Activated naive CD8-positive, alpha-beta T cell treated with anti-CD3 and anti-CD28 coated beads, Interleukin-2, amount 50 U/mL, for 24 hours (primary cell): ENCODE results near the gene AP1S3.
"Not testable (repeated sequence)": the region's sequence is repeated elsewhere in the genome, so short reads cannot be mapped to it uniquely, and the experiment has no call there.

ENCODE experiments used
- ATAC-seq: fragments of 150-1000 bp; cut with Tn5 transposase; one replicate; pipeline ENCODE4 v1.10.0; 2021
- DNase-seq: peaks from one replicate; pipeline ENCODE4 v3.0.0; 2021
- H3K27ac Mint-ChIP-seq: one replicate; pipeline ENCODE4 v1.8.0; 2021; ENCODE audit warnings: mild to moderate bottlenecking, mixed read lengths
- H3K27me3 Mint-ChIP-seq: one replicate; pipeline ENCODE4 v1.8.0; 2021; ENCODE audit warnings: mixed read lengths
- H3K36me3 Mint-ChIP-seq: one replicate; pipeline ENCODE4 v1.8.0; 2021; ENCODE audit warnings: low read depth, mixed read lengths
- H3K4me1 Mint-ChIP-seq: one replicate; pipeline ENCODE4 v1.8.0; 2021; ENCODE audit warnings: mixed read lengths
- H3K4me3 Mint-ChIP-seq: one replicate; pipeline ENCODE4 v1.8.0; 2021; ENCODE audit warnings: mild to moderate bottlenecking, moderate library complexity, mixed read lengths
- H3K9me3 Mint-ChIP-seq: one replicate; pipeline ENCODE4 v1.8.0; 2021; ENCODE audit warnings: mixed read lengths

AP1S3 gene

DNA sequence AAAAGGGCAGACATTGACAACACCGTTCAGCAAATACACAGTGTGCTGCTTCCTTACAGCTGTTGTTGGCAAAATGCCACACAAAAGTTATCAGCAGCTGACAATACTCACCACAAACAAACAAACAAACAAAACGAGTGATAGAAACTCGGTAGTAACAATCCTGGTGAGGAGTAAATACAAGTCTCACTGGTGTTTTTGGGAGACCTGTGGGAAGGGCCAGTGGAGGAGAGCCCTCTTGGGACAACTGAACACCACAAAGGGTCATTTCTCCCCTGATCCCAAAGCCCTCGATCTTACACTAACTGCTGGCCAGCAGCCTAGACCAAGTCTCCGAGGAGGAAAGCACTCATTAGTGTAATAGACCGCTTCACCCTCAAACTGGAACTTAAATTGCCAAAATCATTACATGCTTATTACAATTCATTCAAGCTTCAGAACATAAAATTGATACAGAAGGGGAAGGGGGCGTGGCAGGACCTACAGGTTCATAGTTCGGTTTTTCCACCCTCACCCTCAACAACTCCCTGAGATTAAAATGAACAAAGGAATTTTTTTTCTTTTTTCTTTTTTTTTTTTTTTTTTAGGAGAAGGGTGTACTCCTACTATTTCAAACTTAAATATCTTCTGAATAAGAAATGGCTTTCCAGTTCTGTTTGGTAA lies 5.0 kb downstream of the AP1S3 start:
- no peaks in the 10 kb centered on the region for H3K9me3 Mint-ChIP-seq
- H3K27ac Mint-ChIP-seq, result no peak overlapping the region
- no peak overlapping the region for H3K4me3 Mint-ChIP-seq
- DNase-seq (no peak), ATAC-seq (no peak)
- peaks cover 12% of the 10 kb centered on the region for H3K4me1 Mint-ChIP-seq
- H3K27me3 Mint-ChIP-seq, result peaks cover 9% of the 10 kb centered on the region
- peaks cover 3% of the 10 kb centered on the region for H3K36me3 Mint-ChIP-seq

DNA sequence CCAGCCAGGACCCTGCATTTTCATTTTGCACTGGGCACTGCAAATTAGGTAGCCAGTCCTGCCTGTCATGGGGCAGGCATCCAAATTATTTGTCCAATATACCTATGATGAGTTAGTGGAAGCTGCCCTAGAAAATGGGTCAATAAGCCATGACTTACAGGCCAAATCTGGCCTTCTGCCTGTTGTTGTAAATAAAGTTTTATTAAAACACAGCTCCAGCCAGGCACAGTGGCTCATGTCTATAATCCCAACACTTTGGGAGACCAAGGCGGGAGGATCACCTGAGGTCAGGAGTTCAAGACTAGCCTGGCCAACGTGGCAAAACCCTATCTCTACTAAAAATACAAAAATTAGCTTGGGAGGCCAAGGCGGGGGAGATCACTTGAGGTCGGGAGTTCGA lies 8.3 kb downstream of the AP1S3 start:
- peaks cover 6% of the 10 kb centered on the region for H3K36me3 Mint-ChIP-seq
- no peaks in the 10 kb centered on the region for H3K27me3 Mint-ChIP-seq

DNA sequence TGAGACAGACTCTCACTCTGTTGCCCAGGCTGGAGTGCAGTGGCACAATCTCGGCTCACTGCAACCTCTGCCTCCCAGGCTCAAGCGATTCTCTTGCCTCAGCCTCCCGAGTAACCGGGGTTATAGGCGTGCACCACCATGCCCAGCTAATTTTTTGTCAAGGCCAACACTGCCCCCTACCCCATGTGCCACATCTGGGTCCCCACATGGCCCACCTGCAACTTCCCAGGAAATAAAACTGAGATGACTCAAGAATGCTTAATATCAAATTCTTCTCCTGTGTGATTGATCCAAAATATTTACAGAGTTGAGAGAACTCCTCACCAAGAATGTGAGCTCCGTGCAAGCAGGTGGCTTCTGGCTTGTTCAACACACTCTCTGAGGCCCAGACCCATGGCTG lies 9.1 kb downstream of the AP1S3 start:
- DNase-seq (no peak), ATAC-seq (no peak)
- Mint-ChIP-seq H3K4me3 (no peak overlapping the region), H3K36me3 (peaks cover 3% of the 10 kb centered on the region), H3K9me3 (no peaks in the 10 kb centered on the region), H3K27me3 (no peaks in the 10 kb centered on the region), H3K27ac (no peak overlapping the region), H3K4me1 (peaks cover under 1% of the 10 kb centered on the region)

More for the DNA sequence above, 8.3 kb downstream of the AP1S3 start:
- H3K27ac Mint-ChIP-seq, result no peak overlapping the region
- H3K4me3 Mint-ChIP-seq, result no peak overlapping the region
- ATAC-seq (no peak), DNase-seq (no peak)
- no peaks in the 10 kb centered on the region for H3K4me1 Mint-ChIP-seq
- H3K9me3 Mint-ChIP-seq, result no peaks in the 10 kb centered on the region

DNA sequence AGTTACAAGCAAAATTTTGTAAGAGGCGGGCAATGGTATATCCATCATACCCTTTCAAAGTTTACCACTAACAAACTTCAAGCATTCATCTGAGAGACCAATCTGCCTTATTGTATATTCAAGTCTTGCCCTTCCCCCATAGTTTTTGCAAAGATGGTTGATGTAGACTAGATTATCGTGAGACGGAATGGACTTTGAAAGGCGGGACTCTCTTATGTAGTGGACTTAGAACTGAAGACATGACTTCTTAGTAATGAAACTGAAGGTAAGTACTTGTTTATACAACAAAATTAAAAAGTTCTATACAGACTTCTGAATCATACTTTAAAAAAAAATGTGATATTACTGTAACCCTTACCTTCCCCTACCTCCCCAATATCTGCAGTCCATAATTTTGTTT lies 10.4 kb downstream of the AP1S3 start:
- Mint-ChIP-seq H3K9me3 (no peaks in the 10 kb centered on the region), H3K36me3 (peaks cover 3% of the 10 kb centered on the region), H3K4me3 (no peak overlapping the region), H3K27ac (no peak overlapping the region), H3K4me1 (peaks cover 6% of the 10 kb centered on the region), H3K27me3 (no peaks in the 10 kb centered on the region)
- DNase-seq (no peak), ATAC-seq (no peak)

DNA sequence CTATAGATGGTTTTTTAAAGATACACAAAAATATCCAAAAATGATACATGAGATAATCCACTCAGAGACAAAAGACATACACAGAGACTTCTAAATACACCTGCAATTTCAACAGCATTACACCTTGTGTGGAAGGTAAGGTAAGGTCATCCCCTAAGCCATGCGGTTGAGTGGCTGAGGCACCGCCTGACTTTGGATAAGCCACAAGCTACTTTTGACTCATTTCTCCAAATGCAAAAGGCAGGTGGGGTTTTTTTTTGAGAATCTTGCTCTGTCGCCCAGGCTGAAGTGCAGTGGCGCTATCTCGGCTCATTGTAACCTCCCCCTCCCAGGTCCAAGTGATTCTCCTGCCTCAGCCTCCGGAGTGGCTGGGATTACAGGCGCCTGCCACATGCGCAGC lies 13.1 kb downstream of the AP1S3 start:
- Mint-ChIP-seq H3K27ac (no peak overlapping the region), H3K4me3 (no peak overlapping the region), H3K27me3 (no peaks in the 10 kb centered on the region), H3K9me3 (no peaks in the 10 kb centered on the region), H3K36me3 (peaks cover 3% of the 10 kb centered on the region), H3K4me1 (peaks cover 9% of the 10 kb centered on the region)
- no peak for DNase-seq
- ATAC-seq, result no peak

DNA sequence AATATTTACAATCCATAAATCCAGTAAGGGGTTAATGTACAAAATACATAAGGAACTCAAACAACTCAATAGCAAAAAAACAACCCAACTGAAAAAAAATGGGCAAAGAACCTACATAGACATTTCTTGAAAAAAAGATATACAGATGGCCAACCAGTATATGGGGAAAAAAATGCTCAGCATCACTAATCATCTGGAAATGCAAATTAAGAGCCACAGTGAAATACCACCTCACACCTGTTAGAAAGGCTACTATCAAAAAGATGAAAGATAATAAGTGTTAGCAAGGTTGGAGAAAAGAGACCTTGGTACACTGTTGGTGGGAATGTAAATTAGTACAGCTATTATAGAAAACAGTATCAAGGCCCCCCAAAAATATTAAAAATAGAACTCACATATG lies 14.6 kb downstream of the AP1S3 start:
- H3K27me3 Mint-ChIP-seq, result no peaks in the 10 kb centered on the region
- H3K27ac Mint-ChIP-seq, result no peak overlapping the region
- peaks cover 14% of the 10 kb centered on the region for H3K4me1 Mint-ChIP-seq
- H3K9me3 Mint-ChIP-seq, result no peaks in the 10 kb centered on the region
- DNase-seq (no peak), ATAC-seq (no peak)
- no peak overlapping the region for H3K4me3 Mint-ChIP-seq
- peaks cover 3% of the 10 kb centered on the region for H3K36me3 Mint-ChIP-seq

DNA sequence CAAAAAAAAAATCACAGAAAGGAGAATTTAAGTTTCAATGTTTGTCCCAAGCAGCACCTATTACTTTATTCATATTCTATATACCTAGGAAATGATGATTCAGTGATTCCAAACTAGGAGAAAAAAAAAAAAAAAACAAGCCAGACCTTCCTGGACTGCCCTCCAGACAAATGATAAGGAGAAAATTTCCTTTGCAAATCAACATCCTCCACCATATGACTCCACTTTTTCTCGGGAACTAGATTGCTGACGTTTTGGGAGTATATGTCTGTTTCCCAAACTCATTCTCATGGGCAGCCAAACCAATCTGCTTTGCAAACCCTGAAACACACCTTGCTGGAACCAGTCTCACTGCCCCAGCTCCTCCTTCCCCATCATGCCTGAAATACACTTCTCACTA lies 16.8 kb downstream of the AP1S3 start:
- DNase-seq, result no peak
- no peaks in the 10 kb centered on the region for H3K27me3 Mint-ChIP-seq
- no peaks in the 10 kb centered on the region for H3K9me3 Mint-ChIP-seq
- no peak for ATAC-seq
- H3K4me3 Mint-ChIP-seq, result no peak overlapping the region
- H3K27ac Mint-ChIP-seq, result no peak overlapping the region
- peaks cover 15% of the 10 kb centered on the region for H3K4me1 Mint-ChIP-seq
- peaks cover 3% of the 10 kb centered on the region for H3K36me3 Mint-ChIP-seq

DNA sequence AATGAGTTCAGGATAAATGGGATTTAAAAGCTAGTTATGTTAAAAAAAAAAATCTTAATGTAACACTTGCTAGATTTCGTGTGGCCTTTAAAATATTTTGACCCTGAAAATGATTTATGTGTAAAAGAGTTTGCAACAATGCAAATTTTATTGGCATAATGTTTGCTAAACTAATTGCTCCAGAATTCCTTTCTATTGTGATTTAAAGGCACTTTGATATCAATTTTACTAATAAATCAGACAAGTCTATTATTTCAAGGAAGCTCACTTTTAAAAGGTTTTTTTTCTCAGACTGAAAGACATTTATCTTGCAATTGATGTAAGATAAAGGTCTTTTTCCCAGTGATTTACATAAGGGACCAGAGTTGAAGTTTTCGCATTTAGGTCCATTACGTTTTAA lies 17.5 kb downstream of the AP1S3 start:
- Mint-ChIP-seq H3K27me3 (no peaks in the 10 kb centered on the region), H3K4me1 (peaks cover 22% of the 10 kb centered on the region), H3K9me3 (no peaks in the 10 kb centered on the region), H3K36me3 (no peaks in the 10 kb centered on the region), H3K27ac (no peak overlapping the region), H3K4me3 (no peak overlapping the region)
- no peak for ATAC-seq
- DNase-seq, result no peak

GRCh38 chr2:223815884-223816570 lies 21.4 kb downstream of the AP1S3 start:
- H3K27me3 Mint-ChIP-seq, result no peaks in the 10 kb centered on the region
- no peak for DNase-seq

GRCh38 chr2:223815186-223815883 lies 22.0 kb downstream of the AP1S3 start:
- no peaks in the 10 kb centered on the region for H3K27me3 Mint-ChIP-seq
- no peaks in the 10 kb centered on the region for H3K36me3 Mint-ChIP-seq
- H3K27ac Mint-ChIP-seq, result peak overlapping the region; percentile 10
- H3K4me3 Mint-ChIP-seq, result no peak overlapping the region
- no peaks in the 10 kb centered on the region for H3K9me3 Mint-ChIP-seq
- DNase-seq (no peak), ATAC-seq (peak; percentile 87)
- H3K4me1 Mint-ChIP-seq, result peaks cover 12% of the 10 kb centered on the region

More at GRCh38 chr2:223815884-223816570, 21.4 kb downstream of the AP1S3 start:
- Mint-ChIP-seq H3K9me3 (no peaks in the 10 kb centered on the region), H3K4me3 (no peak overlapping the region), H3K4me1 (peaks cover 15% of the 10 kb centered on the region), H3K36me3 (no peaks in the 10 kb centered on the region), H3K27ac (no peak overlapping the region)
- no peak for ATAC-seq

DNA sequence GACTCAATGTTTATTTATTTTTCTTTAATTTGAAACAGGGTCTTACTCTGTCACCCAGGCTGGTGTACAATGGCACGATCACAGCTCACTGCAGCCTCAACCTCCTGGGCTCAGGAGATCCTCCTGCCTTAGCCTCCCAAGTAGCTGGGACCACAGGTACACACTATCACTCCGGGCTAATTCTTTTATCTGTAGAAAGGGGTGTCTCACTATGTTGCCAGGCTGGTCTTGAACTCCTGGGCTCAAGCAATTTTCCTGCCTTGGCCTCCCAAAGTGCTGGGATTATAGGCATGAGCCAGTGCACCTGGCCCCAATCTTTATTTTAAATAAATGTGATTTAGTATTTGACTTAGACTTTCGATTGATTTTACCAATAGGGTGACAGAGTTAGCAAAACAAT lies 22.6 kb downstream of the AP1S3 start:
- not testable (repeated sequence) for DNase-seq, ATAC-seq, H3K4me3 Mint-ChIP-seq, H3K27me3 Mint-ChIP-seq, H3K9me3 Mint-ChIP-seq, H3K36me3 Mint-ChIP-seq
- Mint-ChIP-seq H3K27ac (peak overlapping the region; percentile 10), H3K4me1 (peaks cover 12% of the 10 kb centered on the region)

DNA sequence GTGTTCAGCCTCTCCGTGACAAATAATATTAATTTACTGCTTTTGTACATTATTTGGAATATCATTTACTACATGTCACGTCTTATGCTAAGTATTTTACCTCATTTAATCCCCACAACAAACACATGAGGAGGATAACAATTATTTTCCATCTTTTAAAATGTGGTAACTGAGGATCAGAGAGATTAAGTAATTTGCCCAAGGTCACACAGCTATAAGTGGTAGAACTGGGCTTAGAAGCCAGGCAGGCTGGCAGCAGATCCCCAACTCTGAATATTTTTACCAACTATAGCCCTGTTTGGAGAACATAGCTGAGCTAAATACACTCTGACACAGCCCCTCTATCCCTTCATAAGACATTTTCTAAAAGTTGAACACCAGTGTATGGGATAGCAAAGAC lies 24.1 kb downstream of the AP1S3 start:
- Mint-ChIP-seq H3K9me3 (no peaks in the 10 kb centered on the region), H3K4me1 (peaks cover 7% of the 10 kb centered on the region), H3K36me3 (no peaks in the 10 kb centered on the region), H3K27me3 (no peaks in the 10 kb centered on the region), H3K27ac (no peak overlapping the region), H3K4me3 (no peak overlapping the region)
- no peak for DNase-seq
- ATAC-seq, result no peak

DNA sequence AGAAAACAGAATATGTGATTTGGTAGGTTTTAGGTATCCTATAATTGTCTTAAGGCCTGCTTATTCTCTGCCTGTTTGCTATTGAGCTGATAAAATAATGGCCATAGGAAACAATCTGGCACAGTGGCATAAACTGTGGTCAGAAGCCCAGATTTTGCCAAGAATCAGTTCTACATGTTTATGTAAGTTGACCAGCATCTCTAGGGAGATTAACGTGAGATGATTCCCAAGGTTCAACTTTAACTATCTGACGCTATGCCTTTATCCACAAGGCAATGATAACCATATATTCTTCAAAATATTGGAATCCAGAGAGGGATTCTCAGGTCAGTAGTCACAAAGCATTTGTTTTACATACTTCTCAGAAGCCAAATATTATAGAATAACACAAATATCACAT lies 25.6 kb downstream of the AP1S3 start:
- H3K4me3 Mint-ChIP-seq, result no peak overlapping the region
- no peaks in the 10 kb centered on the region for H3K9me3 Mint-ChIP-seq
- H3K36me3 Mint-ChIP-seq, result no peaks in the 10 kb centered on the region
- DNase-seq (no peak), ATAC-seq (no peak)
- no peaks in the 10 kb centered on the region for H3K27me3 Mint-ChIP-seq
- no peak overlapping the region for H3K27ac Mint-ChIP-seq
- peaks cover 9% of the 10 kb centered on the region for H3K4me1 Mint-ChIP-seq

GRCh38 chr2:223805008-223805407 lies 32.4 kb downstream of the AP1S3 start:
- no peaks in the 10 kb centered on the region for H3K27me3 Mint-ChIP-seq
- ATAC-seq, result no peak
- DNase-seq, result no peak
- no peak overlapping the region for H3K27ac Mint-ChIP-seq
- H3K4me3 Mint-ChIP-seq, result no peak overlapping the region
- no peaks in the 10 kb centered on the region for H3K36me3 Mint-ChIP-seq
- peaks cover 11% of the 10 kb centered on the region for H3K4me1 Mint-ChIP-seq
- H3K9me3 Mint-ChIP-seq, result no peaks in the 10 kb centered on the region

DNA sequence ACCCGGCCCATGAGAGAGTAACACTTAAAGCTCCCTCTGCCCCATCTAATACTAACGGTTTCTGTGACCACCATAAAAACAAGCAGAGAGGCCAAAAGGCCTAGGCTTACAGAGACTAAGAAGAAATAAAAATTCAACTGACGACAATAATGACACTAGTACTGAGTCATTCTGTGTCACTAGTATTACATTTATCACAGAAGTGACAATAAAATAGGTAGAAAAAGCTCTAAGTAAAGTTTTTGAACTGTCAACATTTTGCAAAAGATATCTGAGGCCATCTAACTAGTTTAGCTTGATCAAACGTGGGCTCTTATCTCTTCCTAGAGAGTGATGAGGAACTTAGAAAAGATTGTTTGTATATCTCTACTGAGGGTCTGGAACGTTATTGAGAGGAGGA lies 35.6 kb downstream of the AP1S3 start:
- no peak for DNase-seq
- no peaks in the 10 kb centered on the region for H3K27me3 Mint-ChIP-seq
- H3K4me3 Mint-ChIP-seq, result no peak overlapping the region
- no peak for ATAC-seq
- H3K27ac Mint-ChIP-seq, result no peak overlapping the region
- no peaks in the 10 kb centered on the region for H3K9me3 Mint-ChIP-seq
- H3K4me1 Mint-ChIP-seq, result peaks cover 18% of the 10 kb centered on the region
- H3K36me3 Mint-ChIP-seq, result no peaks in the 10 kb centered on the region
